B cell (primary cell): Measurements from ENCODE around the gene SEPTIN1. TPM values are rescaled to one million over a fixed set of nuclear protein-coding genes. Genes with fewer than 3 reads are reported as not detected.

Source experiments
- ATAC-seq: fragments of 200-7000 bp; cut with Tn5 transposase; one replicate; pipeline ENCODE4 v1.10.0; 2021; ENCODE audit warnings: low read depth, mild to moderate bottlenecking, moderate number of reproducible peaks, moderate library complexity
- CTCF ChIA-PET: fragments of 350-600 bp; sonication (Branson Sonifier 250); formaldehyde crosslinking; loops from one replicate; lab custom pipeline; 2021; ENCODE audit warnings: antibody characterized with exemption, inconsistent platforms; lab: Charles Lee
- POLR2A ChIA-PET: fragments of 350-600 bp; sonication (Branson Sonifier 250); formaldehyde crosslinking; loops from one replicate; lab custom pipeline; 2021; ENCODE audit warnings: antibody characterized with exemption; lab: Charles Lee
- DNase-seq: peaks from one replicate; pipeline ENCODE4 v3.0.0; 2013
- H2AFZ ChIP-seq: 2 replicates; pipeline ENCODE4 v1.6.1; 2012; ENCODE audit warnings: mild to moderate bottlenecking, low read depth, low read length; ENCODE audit not compliant: insufficient read depth, poor library complexity, severe bottlenecking
- H3K27ac ChIP-seq, 2 donors: 1 replicate in 1 of 2; 2 replicates in 1 of 2; pipeline ENCODE4 v1.5.1; 2012 to 2013; ENCODE audit warnings: low read length in 2 of 2, mild to moderate bottlenecking in 2 of 2, moderate library complexity in 1 of 2
- H3K27me3 ChIP-seq, 4 experiments: fragments of 200-600 bp in 1 of 4; sonication (generic) in 1 of 4; replicated peaks in 1 of 4; 1 replicate in 2 of 4; 2 replicates in 2 of 4; pipeline versions ENCODE4 v1.6.1 to v1.7.0; 2013 to 2016; ENCODE audit warnings: low read length in 3 of 4, mild to moderate bottlenecking in 2 of 4, mixed read lengths in 1 of 4, moderate library complexity in 1 of 4; ENCODE audit not compliant: insufficient read depth in 4 of 4, control insufficient read depth in 3 of 4; ENCODE audit errors: control extremely low read depth in 1 of 4
- H3K36me3 ChIP-seq, 2 experiments: replicated peaks in 1 of 2; 1 replicate in 1 of 2; 2 replicates in 1 of 2; pipeline versions ENCODE4 v1.6.1 to v1.7.1; 2013; ENCODE audit warnings: low read length in 1 of 2; ENCODE audit not compliant: insufficient read depth in 2 of 2, control insufficient read depth in 1 of 2; ENCODE audit errors: control extremely low read depth in 1 of 2, extremely low read depth in 1 of 2
- H3K4me1 ChIP-seq, 2 donors: fragments of 200-600 bp in 1 of 2; sonication (generic) in 1 of 2; 1 replicate in 1 of 2; 2 replicates in 1 of 2; pipeline versions ENCODE4 v1.5.1 to v1.6.1; 2013 to 2017; ENCODE audit warnings: low read length in 2 of 2; ENCODE audit not compliant: control insufficient read depth in 2 of 2, insufficient read depth in 2 of 2
- H3K4me2 ChIP-seq: replicated peaks from 2 replicates; pipeline ENCODE3; 2012; ENCODE audit warnings: mild to moderate bottlenecking, low read depth, low read length; ENCODE audit not compliant: poor library complexity, severe bottlenecking
- H3K4me3 ChIP-seq, 5 experiments: fragments of 200-600 bp in 1 of 5; sonication (generic) in 1 of 5; 1 replicate in 3 of 5; 2 replicates in 2 of 5; pipeline versions ENCODE4 v1.5.1 to v1.7.0; 2011 to 2016; ENCODE audit warnings: low read length in 4 of 5, mild to moderate bottlenecking in 4 of 5, low read depth in 2 of 5, control low read depth in 1 of 5, moderate library complexity in 1 of 5; ENCODE audit not compliant: insufficient read depth in 1 of 5; ENCODE audit errors: control extremely low read depth in 1 of 5, extremely low read depth in 1 of 5
- H3K79me2 ChIP-seq: fragments of 200-600 bp; sonication (generic); one replicate; pipeline ENCODE4 v1.6.0; 2016; ENCODE audit warnings: low read length; ENCODE audit not compliant: control insufficient read depth, insufficient read depth
- H3K9ac ChIP-seq: fragments of 200-600 bp; sonication (generic); 2 replicates; pipeline ENCODE4 v1.6.1; 2017; ENCODE audit warnings: mild to moderate bottlenecking, low read length, moderate library complexity
- H3K9me3 ChIP-seq, 3 donors: one replicate each; pipeline versions ENCODE4 v1.6.1 to v1.7.1; 2013; ENCODE audit warnings: low read length in 2 of 3; ENCODE audit not compliant: control insufficient read depth in 2 of 3, insufficient read depth in 1 of 3; ENCODE audit errors: control extremely low read depth in 1 of 3
- H4K20me1 ChIP-seq: 2 replicates; pipeline ENCODE4 v1.6.0; 2012; ENCODE audit warnings: mild to moderate bottlenecking, low read length; ENCODE audit not compliant: insufficient read depth, control insufficient read depth, poor library complexity, severe bottlenecking
- H3K27ac Mint-ChIP-seq: one replicate; pipeline ENCODE4 v1.8.0; 2021; ENCODE audit warnings: mixed read lengths
- H3K27me3 Mint-ChIP-seq: one replicate; pipeline ENCODE4 v1.8.0; 2021; ENCODE audit warnings: mixed read lengths
- H3K4me1 Mint-ChIP-seq: one replicate; pipeline ENCODE4 v1.8.0; 2021; ENCODE audit warnings: mixed read lengths
- H3K4me3 Mint-ChIP-seq: one replicate; pipeline ENCODE4 v1.8.0; 2021; ENCODE audit warnings: mixed read lengths
- H3K9me3 Mint-ChIP-seq: one replicate; pipeline ENCODE4 v1.8.0; 2022; ENCODE audit warnings: mixed read lengths; ENCODE audit not compliant: insufficient read depth
- CTCF ChIP-seq: fragments of 200-600 bp; IDR thresholded peaks from one replicate; pipeline ENCODE4 v1.8.0; 2022; ENCODE audit warnings: antibody characterized with exemption, mild to moderate bottlenecking
- EZH2 ChIP-seq: IDR thresholded peaks from 2 replicates; pipeline ENCODE4 v1.6.1; 2012; ENCODE audit warnings: borderline replicate concordance, low read depth, mild to moderate bottlenecking, moderate library complexity, low read length; ENCODE audit not compliant: insufficient read depth, poor library complexity, severe bottlenecking
- WGBS: methylation state at CpG from one replicate; pipeline ENCODE4 v1.1.5; 2013; ENCODE audit warnings: missing lambda C conversion rate; ENCODE audit not compliant: insufficient coverage; 5-methylcytosine and 5-hydroxymethylcytosine counted together
- intact Hi-C: fragments of 100-400 bp; cut with micrococcal nuclease; formaldehyde crosslinking; loops from one replicate; pipeline ENCODE4 v1.10.0; 2022
- polyA plus RNA-seq: library from polyadenylated mRNA; depleted of rRNA; stranded (reverse); fragments of >200 nt; gene quantifications from 2 replicates; pipeline ENCODE4 v1.2.3, GENCODE V29; 2012
- total RNA-seq, 2 donors: library from RNA; stranded (reverse); fragments of 120-200 nt in 1 of 2; gene quantifications; 1 replicate in 1 of 2; 2 replicates in 1 of 2; pipeline versions ENCODE4 v1.2.3 to v1.2.4, GENCODE V29; 2013 to 2022

The SEPTIN1 gene
- total and polyA plus RNA-seq, 2 donors (not counting 1 experiment from before 2014, with no cell fraction given), result 154 to 302 TPM

DNA sequence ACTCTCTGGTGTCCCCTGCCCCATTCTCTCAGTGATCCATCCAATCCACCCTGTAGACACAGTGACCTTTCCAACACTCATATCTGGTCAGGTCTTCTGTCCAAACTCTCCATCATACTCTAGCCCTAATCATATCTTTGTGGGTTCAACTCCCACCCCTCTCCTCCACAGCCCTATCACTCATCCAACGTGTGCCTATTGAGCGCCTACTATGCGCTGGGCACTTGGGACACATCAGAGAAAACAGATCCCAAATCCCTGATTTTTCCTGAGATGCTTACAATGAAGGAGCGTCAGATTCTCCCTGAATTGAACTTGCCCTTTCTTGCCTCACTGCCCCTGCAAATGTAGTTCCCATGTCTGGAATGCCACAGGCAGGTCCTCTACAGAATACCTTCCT lies 45.7 kb upstream of the SEPTIN1 start:
- H3K9me3 ChIP-seq, result no peaks in the 10 kb centered on the region
- peaks cover 27% of the 10 kb centered on the region for H3K79me2 ChIP-seq
- POLR2A ChIA-PET, result interaction anchor here (1.0 kb wide), 1 partner anchor 10 kb away, joined by 3 read pairs; no protein-coding TSS in a partner anchor
- H3K4me2 ChIP-seq, result no peak overlapping the region
- TF ChIP-seq EZH2 (no peak), CTCF (no peak)
- intact Hi-C loops, result no loop called here
- Mint-ChIP-seq H3K4me1 (peaks cover 15% of the 10 kb centered on the region), H3K27me3 (no peaks in the 10 kb centered on the region), H3K9me3 (no peaks in the 10 kb centered on the region), H3K4me3 (peak overlapping the region; percentile 70), H3K27ac (peak overlapping the region; percentile 77)
- no peak overlapping the region for H3K4me3 ChIP-seq
- peaks cover 12 to 21% of the 10 kb centered on the region in 2 donors for H3K4me1 ChIP-seq
- ATAC-seq, result no peak
- DNase-seq, result no peak
- H3K27ac ChIP-seq, result no peak overlapping the region
- no peaks in the 10 kb centered on the region for H3K27me3 ChIP-seq
- no peak overlapping the region for H3K9ac ChIP-seq
- H4K20me1 ChIP-seq, result no peaks in the 10 kb centered on the region
- 98% methylated on average over 4 of the region's 4 CpGs for WGBS
- H2AFZ ChIP-seq, result no peak overlapping the region
- CTCF ChIA-PET, result interaction anchor here (4.6 kb wide), 1 partner anchor 107 kb away, joined by 55 read pairs; the partner anchor contains the start of gene ZNF747
- H3K36me3 ChIP-seq, result peaks cover 5 to 31% of the 10 kb centered on the region in 2 experiments

GRCh38 chr16:30421010-30421409 lies 38.6 kb upstream of the SEPTIN1 start:
- H3K4me1 Mint-ChIP-seq, result peaks cover 7% of the 10 kb centered on the region
- intact Hi-C loops, result no loop called here
- DNase-seq (no peak), ATAC-seq (no peak)
- H3K4me2 ChIP-seq, result no peak overlapping the region
- no peak overlapping the region for H3K4me3 Mint-ChIP-seq
- H3K9me3 Mint-ChIP-seq, result no peaks in the 10 kb centered on the region
- ChIA-PET POLR2A (interaction anchor here (0.6 to 0.7 kb wide), 3 partner anchors 103 to 159 kb away, joined by 3 to 7 read pairs (median 5); no protein-coding TSS in a partner anchor), CTCF (interaction anchor here (1.2 to 5.3 kb wide), 3 partner anchors 9 to 114 kb away, joined by 3 to 43 read pairs (median 4); partner anchors contain the start of gene DCTPP1)
- no peak overlapping the region for H2AFZ ChIP-seq
- peaks cover 9% of the 10 kb centered on the region for H3K79me2 ChIP-seq
- H3K4me1 ChIP-seq, result peaks cover 5 to 12% of the 10 kb centered on the region in 2 donors
- H3K9ac ChIP-seq, result no peak overlapping the region
- H3K27me3 ChIP-seq, result no peaks in the 10 kb centered on the region
- H3K9me3 ChIP-seq, result no peaks in the 10 kb centered on the region
- H3K27ac ChIP-seq, result no peak overlapping the region
- no peak for TF ChIP-seq CTCF
- no peaks in the 10 kb centered on the region for H3K27me3 Mint-ChIP-seq
- H3K4me3 ChIP-seq, result no peak overlapping the region
- peaks cover 2 to 35% of the 10 kb centered on the region in 2 experiments for H3K36me3 ChIP-seq
- H3K27ac Mint-ChIP-seq, result no peak overlapping the region
- no peaks in the 10 kb centered on the region for H4K20me1 ChIP-seq
- WGBS, result 91% methylated on average over 5 of the region's 5 CpGs
